HepG2 (cell line): Measurements from ENCODE around the gene PKP3. TPM values are rescaled to one million over a fixed set of nuclear protein-coding genes. Genes with fewer than 3 reads are reported as not detected.

Experiments used
- ATAC-seq: fragments of 200-7000 bp; cut with Tn5 transposase; 3 replicates; pipeline ENCODE4 v1.9.1; 2020; ENCODE audit warnings: mild to moderate bottlenecking, moderate library complexity
- BruUV-seq: library from RNA; stranded (reverse); fragments of 400-500 nt; replicated peaks from 2 replicates; lab custom pipeline; 2021; lab: Mats Ljungman, UMichigan
- CTCF ChIA-PET: fragments of 300-600 bp; formaldehyde crosslinking; extraction: SDS; loops from one replicate; lab custom pipeline; 2021; ENCODE audit warnings: low total read pairs, inconsistent platforms, low intra/inter-chr PET ratio; lab: Yijun Ruan, JAX
- POLR2A ChIA-PET: fragments of 350-600 bp; sonication (Branson Sonifier 250); formaldehyde crosslinking; loops from one replicate; lab custom pipeline; 2020; ENCODE audit warnings: antibody characterized with exemption, inconsistent platforms; lab: Yijun Ruan, JAX
- DNase-seq: peaks from one replicate; pipeline ENCODE4 v3.0.0-alpha.2; 2015; ENCODE audit warnings: low spot score
- FAIRE-seq: peaks from 3 replicates; lab custom pipeline; 2011; peaks lifted over from hg19 to GRCh38; lab: Jason Lieb, UNC
- H2AFZ ChIP-seq: one replicate; pipeline ENCODE4 v1.6.1; 2011; ENCODE audit warnings: low read length, inconsistent platforms
- H3K27ac ChIP-seq: fragments of 300-600 bp; 3 replicates; pipeline ENCODE4 v1.8.0; 2011; ENCODE audit warnings: mixed run types, mild to moderate bottlenecking, mixed read lengths, low read length, inconsistent platforms; ENCODE audit not compliant: insufficient read depth; ENCODE audit errors: extremely low read length
- H3K27me3 ChIP-seq, 2 experiments: fragments of 200-600 bp in 1 of 2; 2 replicates in 1 of 2; 3 replicates in 1 of 2; pipeline versions ENCODE4 v1.6.0 to v1.8.0; 2011; ENCODE audit warnings: low read length in 2 of 2, mild to moderate bottlenecking in 2 of 2, moderate library complexity in 2 of 2, inconsistent platforms in 1 of 2; ENCODE audit not compliant: insufficient read depth in 2 of 2, control insufficient read depth in 1 of 2
- H3K36me3 ChIP-seq, 2 experiments: fragments of 200-600 bp in 1 of 2; replicated peaks in 1 of 2; 2 replicates in 1 of 2; 3 replicates in 1 of 2; pipeline versions ENCODE4 v1.5.1 to v1.8.0; 2011; ENCODE audit warnings: low read length in 2 of 2, inconsistent platforms in 1 of 2; ENCODE audit not compliant: insufficient read depth in 2 of 2, control insufficient read depth in 1 of 2
- H3K4me1 ChIP-seq: 2 replicates; pipeline ENCODE4 v1.5.1; 2012; ENCODE audit warnings: low read length, inconsistent platforms; ENCODE audit not compliant: insufficient read depth
- H3K4me2 ChIP-seq: 2 replicates; pipeline ENCODE4 v1.6.0; 2011; ENCODE audit warnings: low read depth, low read length, inconsistent platforms
- H3K4me3 ChIP-seq, 3 experiments: fragments of 200-600 bp in 1 of 3; sonication (generic), shearing (Covaris generic) in 1 of 3; replicated peaks in 1 of 3; 2 replicates each; pipeline ENCODE4 v1.5.1; 2011 to 2016; ENCODE audit warnings: low read length in 3 of 3, inconsistent platforms in 2 of 3, low read depth in 2 of 3, mild to moderate bottlenecking in 2 of 3, control low read depth in 1 of 3, mixed read lengths in 1 of 3; ENCODE audit not compliant: insufficient read depth in 1 of 3
- H3K79me2 ChIP-seq: one replicate; pipeline ENCODE4 v1.6.1; 2011; ENCODE audit warnings: low read length, inconsistent platforms; ENCODE audit not compliant: insufficient read depth
- H3K9ac ChIP-seq: 2 replicates; pipeline ENCODE4 v1.6.0; 2011; ENCODE audit warnings: mild to moderate bottlenecking, low read depth, low read length, inconsistent platforms; ENCODE audit not compliant: insufficient read depth
- H3K9me3 ChIP-seq: 2 replicates; pipeline ENCODE4 v1.5.1; 2012; ENCODE audit warnings: mild to moderate bottlenecking, low read length
- H4K20me1 ChIP-seq: 2 replicates; pipeline ENCODE4 v1.6.0; 2011; ENCODE audit warnings: inconsistent platforms, mild to moderate bottlenecking, low read length, moderate library complexity; ENCODE audit not compliant: insufficient read depth
- CHD2 ChIP-seq: IDR thresholded peaks from 2 replicates; pipeline ENCODE4 v1.6.1; 2011; ENCODE audit warnings: low read depth, low read length, improper control_type of control experiment
- CTCF ChIP-seq: sonication (generic); formaldehyde crosslinking; IDR thresholded peaks from 2 replicates; pipeline ENCODE4 v1.5.0; 2020; ENCODE audit warnings: mild to moderate bottlenecking, missing genetic modification reagents, moderate library complexity
- IKZF5 ChIP-seq: IDR thresholded peaks from 2 replicates; pipeline ENCODE4 v1.6.1; 2018; ENCODE audit warnings: missing genetic modification reagents, mild to moderate bottlenecking, missing compliant biosample characterization
- JUN ChIP-seq: sonication (generic); formaldehyde crosslinking; IDR thresholded peaks from 2 replicates; pipeline ENCODE4 v1.4.0; 2020; ENCODE audit warnings: mild to moderate bottlenecking, missing genetic modification reagents
- PCBP1 ChIP-seq: fragments of 200-400 bp; formaldehyde crosslinking; IDR thresholded peaks from 2 replicates; pipeline ENCODE4 v1.6.1; 2017; ENCODE audit warnings: mild to moderate bottlenecking, low read depth, low read length, borderline replicate concordance
- STAG1 ChIP-seq: sonication (generic); formaldehyde crosslinking; IDR thresholded peaks from 2 replicates; pipeline ENCODE4 v1.4.0; 2020; ENCODE audit warnings: missing genetic modification reagents
- ZBTB40 ChIP-seq, 2 experiments: fragments of 450-650 bp in 1 of 2; sonication (generic) in 1 of 2; formaldehyde crosslinking in 1 of 2; IDR thresholded peaks; 2 replicates each; pipeline versions ENCODE4 v1.6.1 to v1.8.0; 2016 to 2022; ENCODE audit warnings: antibody characterized with exemption in 1 of 2, mild to moderate bottlenecking in 1 of 2, missing genetic modification reagents in 1 of 2
- ZSCAN22 ChIP-seq: sonication (generic); formaldehyde crosslinking; IDR thresholded peaks from 2 replicates; pipeline ENCODE4 v1.4.0; 2020; ENCODE audit warnings: mild to moderate bottlenecking, missing genetic modification reagents
- WGBS: methylation state at CpG from one replicate; pipeline ENCODE4 v1.1.6; 2017; ENCODE audit warnings: low lambda C conversion rate; 5-methylcytosine and 5-hydroxymethylcytosine counted together
- in situ Hi-C: cut with HindIII; loops from 2 replicates; pipeline ENCODE4 v1.10.0; 2017; ENCODE audit warnings: low pct_unique_long_range_greater_than_20kb; ENCODE audit not compliant: extremely low pct_ligation_motif_present
- intact Hi-C: fragments of 100-400 bp; cut with micrococcal nuclease; formaldehyde crosslinking; loops from one replicate; pipeline ENCODE4 v1.10.0; 2022; ENCODE audit not compliant: unreplicated experiment
- polyA plus RNA-seq, 8 experiments: library from polyadenylated mRNA; depleted of rRNA in 3 of 8; stranded (reverse) in 7 of 8; unstranded in 1 of 8; fragments of >200 nt; fragmentation: Illumina TruSeq in 4 of 8; extraction: Trizol in 4 of 8; gene quantifications; 2 replicates each; pipeline versions ENCODE4 v1.2.1 to v1.2.3, GENCODE V29; 2011 to 2016; ENCODE audit warnings: low read depth in 4 of 8, missing spikeins in 1 of 8, mixed read lengths in 1 of 8; ENCODE audit not compliant: insufficient read depth in 1 of 8
- total RNA-seq, 5 experiments: library from RNA; depleted of rRNA; stranded (reverse); fragments of >200 nt; fragmentation: Illumina TruSeq; extraction: Trizol; gene quantifications; 2 replicates each; pipeline ENCODE4 v1.2.3, GENCODE V29; 2016; ENCODE audit warnings: low read depth in 1 of 5

Gene PKP3
- total and polyA plus RNA-seq, 2 of the 13 experiments (the other 11 are each of a cell fraction or from before 2014, with no cell fraction given): 18.0 to 28.7 TPM

- no TSS peak for BruUV-seq
- FAIRE-seq (no peak), ATAC-seq (no peak), DNase-seq (no peak)
- ChIA-PET POLR2A (no interaction called here), CTCF (interaction anchor here (0.7 kb wide), 1 partner anchor 45 kb away, joined by 3 read pairs; the partner anchor contains the start of gene PTDSS2)
- in situ Hi-C loops: loop anchor here (5.0 kb wide), 1 partner anchor 37 kb away; the partner anchor contains the start of gene ANO9
- H3K4me1 ChIP-seq: peaks cover 30% of the 10 kb centered on the region
- H3K36me3 ChIP-seq: peaks cover 3 to 11% of the 10 kb centered on the region in 2 experiments; a peak in 3 of 5 replicates
- H3K4me3 ChIP-seq: no peak overlapping the region
- H4K20me1 ChIP-seq: no peaks in the 10 kb centered on the region
- no peaks in the 10 kb centered on the region for H3K27me3 ChIP-seq
- no peak overlapping the region for H3K4me2 ChIP-seq
- 76% methylated on average over 11 of the region's 17 CpGs for WGBS
- H3K9ac ChIP-seq: no peak overlapping the region
- H3K9me3 ChIP-seq: no peaks in the 10 kb centered on the region
- H3K79me2 ChIP-seq: no peaks in the 10 kb centered on the region
- intact Hi-C loops: loop anchor here (5.0 kb wide), 1 partner anchor 42 kb away; no protein-coding TSS in a partner anchor
- no peak overlapping the region for H3K27ac ChIP-seq
- no peak overlapping the region for H2AFZ ChIP-seq
- TF ChIP-seq IKZF5 (no peak), ZSCAN22 (CRISPR knock-in tag) (no peak), CHD2 (no peak), CTCF (CRISPR knock-in tag) (peak; percentile 53), PCBP1 (0 out of 2 replicates have a peak, but pooled peaks have one; percentile 23), JUN (CRISPR knock-in tag) (no peak), STAG1 (CRISPR knock-in tag) (peak; percentile 57), ZBTB40 (IDR thresholded peaks at IDR 0.05) (no peak), ZBTB40 (CRISPR knock-in tag; IDR thresholded peaks at IDR 0.05) (no peak)
Measured at GRCh38 chr11:405323-405953, 11.4 kb downstream of the PKP3 start.
